Measurements from ENCODE around the gene P2RX2.

DNA sequence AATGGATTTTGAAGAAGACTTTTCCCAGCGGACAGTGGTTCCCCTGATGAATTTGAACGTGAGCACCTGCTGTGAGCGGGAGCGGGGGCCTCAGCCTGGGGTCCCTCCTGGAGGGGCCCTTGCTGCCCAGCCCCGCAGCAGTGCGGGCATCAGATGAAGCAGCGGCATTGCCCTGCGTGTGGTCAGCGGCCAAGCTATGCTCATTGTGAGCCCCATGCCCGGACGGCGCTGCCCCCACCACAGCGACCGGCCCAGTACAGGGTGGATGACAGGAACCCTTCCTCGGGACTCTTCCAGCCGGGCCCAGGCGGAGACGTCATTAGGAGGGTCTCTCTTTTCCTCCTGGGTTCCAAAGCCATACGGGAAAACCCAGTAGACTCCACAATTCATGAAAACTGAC, 11.6 kb upstream of the P2RX2 start:
- TF ChIP-seq TCF7L2 (IDR thresholded peaks at IDR 0.05; ENCODE audit: borderline replicate concordance, extremely low read depth, insufficient read depth, insufficient read length) (no peak), POLR2AphosphoS5 (IDR thresholded peaks at IDR 0.05; ENCODE audit: low read depth, low read length) (no peak), YY1 (IDR thresholded peaks at IDR 0.05; ENCODE audit: extremely low read depth, insufficient replicate concordance, low read depth, low read length) (no peak), SIN3A (IDR thresholded peaks at IDR 0.05; ENCODE audit: low read depth) (no peak)
- TF ChIP-seq, protein P1, sequence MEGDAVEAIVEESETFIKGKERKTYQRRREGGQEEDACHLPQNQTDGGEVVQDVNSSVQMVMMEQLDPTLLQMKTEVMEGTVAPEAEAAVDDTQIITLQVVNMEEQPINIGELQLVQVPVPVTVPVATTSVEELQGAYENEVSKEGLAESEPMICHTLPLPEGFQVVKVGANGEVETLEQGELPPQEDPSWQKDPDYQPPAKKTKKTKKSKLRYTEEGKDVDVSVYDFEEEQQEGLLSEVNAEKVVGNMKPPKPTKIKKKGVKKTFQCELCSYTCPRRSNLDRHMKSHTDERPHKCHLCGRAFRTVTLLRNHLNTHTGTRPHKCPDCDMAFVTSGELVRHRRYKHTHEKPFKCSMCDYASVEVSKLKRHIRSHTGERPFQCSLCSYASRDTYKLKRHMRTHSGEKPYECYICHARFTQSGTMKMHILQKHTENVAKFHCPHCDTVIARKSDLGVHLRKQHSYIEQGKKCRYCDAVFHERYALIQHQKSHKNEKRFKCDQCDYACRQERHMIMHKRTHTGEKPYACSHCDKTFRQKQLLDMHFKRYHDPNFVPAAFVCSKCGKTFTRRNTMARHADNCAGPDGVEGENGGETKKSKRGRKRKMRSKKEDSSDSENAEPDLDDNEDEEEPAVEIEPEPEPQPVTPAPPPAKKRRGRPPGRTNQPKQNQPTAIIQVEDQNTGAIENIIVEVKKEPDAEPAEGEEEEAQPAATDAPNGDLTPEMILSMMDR (IDR thresholded peaks at IDR 0.05 in 2 of 3, conservative IDR thresholded peaks at IDR 0.05 in 1 of 3; ENCODE audit: borderline replicate concordance in 1 of 3, insufficient read depth in 1 of 3, low read depth in 2 of 3, low read length in 2 of 3): no peak
- TF ChIP-seq, protein P2, sequence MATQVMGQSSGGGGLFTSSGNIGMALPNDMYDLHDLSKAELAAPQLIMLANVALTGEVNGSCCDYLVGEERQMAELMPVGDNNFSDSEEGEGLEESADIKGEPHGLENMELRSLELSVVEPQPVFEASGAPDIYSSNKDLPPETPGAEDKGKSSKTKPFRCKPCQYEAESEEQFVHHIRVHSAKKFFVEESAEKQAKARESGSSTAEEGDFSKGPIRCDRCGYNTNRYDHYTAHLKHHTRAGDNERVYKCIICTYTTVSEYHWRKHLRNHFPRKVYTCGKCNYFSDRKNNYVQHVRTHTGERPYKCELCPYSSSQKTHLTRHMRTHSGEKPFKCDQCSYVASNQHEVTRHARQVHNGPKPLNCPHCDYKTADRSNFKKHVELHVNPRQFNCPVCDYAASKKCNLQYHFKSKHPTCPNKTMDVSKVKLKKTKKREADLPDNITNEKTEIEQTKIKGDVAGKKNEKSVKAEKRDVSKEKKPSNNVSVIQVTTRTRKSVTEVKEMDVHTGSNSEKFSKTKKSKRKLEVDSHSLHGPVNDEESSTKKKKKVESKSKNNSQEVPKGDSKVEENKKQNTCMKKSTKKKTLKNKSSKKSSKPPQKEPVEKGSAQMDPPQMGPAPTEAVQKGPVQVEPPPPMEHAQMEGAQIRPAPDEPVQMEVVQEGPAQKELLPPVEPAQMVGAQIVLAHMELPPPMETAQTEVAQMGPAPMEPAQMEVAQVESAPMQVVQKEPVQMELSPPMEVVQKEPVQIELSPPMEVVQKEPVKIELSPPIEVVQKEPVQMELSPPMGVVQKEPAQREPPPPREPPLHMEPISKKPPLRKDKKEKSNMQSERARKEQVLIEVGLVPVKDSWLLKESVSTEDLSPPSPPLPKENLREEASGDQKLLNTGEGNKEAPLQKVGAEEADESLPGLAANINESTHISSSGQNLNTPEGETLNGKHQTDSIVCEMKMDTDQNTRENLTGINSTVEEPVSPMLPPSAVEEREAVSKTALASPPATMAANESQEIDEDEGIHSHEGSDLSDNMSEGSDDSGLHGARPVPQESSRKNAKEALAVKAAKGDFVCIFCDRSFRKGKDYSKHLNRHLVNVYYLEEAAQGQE (IDR thresholded peaks at IDR 0.05; ENCODE audit: low read depth): no peak

Data from HCT116 (cell line).